8988T (cell line): ENCODE measurements around the gene AIMP1.
"Not testable (repeated sequence)": the region's sequence is repeated elsewhere in the genome, so short reads cannot be mapped to it uniquely, and the experiment has no call there.

Source experiments
- DNase-seq: peaks from one replicate; pipeline ENCODE4 v3.0.0; 2011

Gene AIMP1

DNA sequence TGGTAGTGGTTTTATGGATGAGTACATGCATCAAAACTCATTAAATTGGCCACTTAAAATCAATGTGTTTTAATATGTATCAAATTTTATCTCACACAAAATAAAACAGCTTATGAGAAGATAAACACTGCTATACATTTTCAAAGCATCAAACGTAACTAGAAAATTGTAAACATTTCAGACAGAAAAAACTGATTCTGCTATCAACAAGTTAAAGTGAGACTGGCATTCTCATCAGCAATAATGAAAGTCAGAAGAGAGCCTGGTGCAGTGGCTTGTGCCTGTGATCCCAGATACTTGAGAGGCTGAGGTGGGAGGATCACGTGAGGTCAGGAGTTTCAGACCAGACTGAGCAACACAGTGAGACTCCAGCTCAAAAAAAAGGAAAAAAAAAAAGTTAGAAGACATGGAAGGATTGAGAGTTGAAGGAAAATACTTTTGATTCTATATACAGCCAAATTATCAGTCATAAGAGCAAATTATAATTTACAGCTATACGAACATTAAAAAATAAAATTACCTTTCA, 3.3 kb upstream of the AIMP1 start:
- DNase-seq = no peak

GRCh38 chr4:106314960-106315359, 1.4 kb upstream of the AIMP1 start:
- no peak for DNase-seq

DNA sequence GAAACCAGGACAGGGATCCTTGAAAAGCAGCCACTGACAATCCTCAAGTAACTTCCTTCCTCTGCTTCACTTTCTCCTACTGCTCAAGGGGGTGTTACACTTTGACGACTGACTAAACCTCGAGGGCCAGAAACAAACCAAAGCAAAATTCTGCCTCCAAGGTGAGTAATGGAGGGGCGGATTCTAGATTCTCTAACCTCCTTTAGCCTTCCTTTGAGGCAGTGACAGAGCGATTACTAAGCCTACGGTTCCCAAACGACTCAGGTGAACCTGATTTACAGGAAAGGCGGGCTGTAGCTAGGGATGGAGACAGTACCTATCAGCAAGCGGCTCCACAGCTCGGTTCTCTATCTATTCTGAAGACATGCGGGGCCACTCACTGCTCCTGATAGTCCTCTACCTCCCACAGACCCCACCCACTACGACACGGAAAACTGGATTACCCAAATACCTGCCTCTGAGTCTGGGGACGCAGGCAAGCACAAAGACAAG, 828 bp upstream of the AIMP1 start:
- no peak for DNase-seq

GRCh38 chr4:106316773-106317409, 541 bp downstream of the AIMP1 start:
- no peak for DNase-seq

DNA sequence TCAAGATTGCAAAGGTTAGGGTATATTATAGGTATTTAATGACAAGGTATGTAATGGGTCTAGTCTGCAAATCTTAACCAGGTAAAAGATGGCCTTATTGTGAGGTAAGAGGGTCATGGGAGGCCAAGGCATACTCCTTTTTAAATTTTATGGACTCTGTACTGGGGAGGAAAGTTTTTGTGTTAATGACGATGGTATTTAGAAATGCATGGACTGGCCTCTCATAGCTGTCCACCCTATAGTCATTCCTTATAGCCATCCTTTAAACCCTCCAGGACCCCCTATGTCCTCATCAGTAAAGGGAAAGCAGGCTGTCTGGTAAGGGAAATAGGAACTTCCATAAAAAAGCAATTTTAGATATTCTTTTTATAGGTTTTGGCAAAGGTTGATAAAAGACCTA, 1.5 kb downstream of the AIMP1 start:
- DNase-seq = no peak

GRCh38 chr4:106318511-106318910, 2.2 kb downstream of the AIMP1 start:
- DNase-seq = no peak

DNA sequence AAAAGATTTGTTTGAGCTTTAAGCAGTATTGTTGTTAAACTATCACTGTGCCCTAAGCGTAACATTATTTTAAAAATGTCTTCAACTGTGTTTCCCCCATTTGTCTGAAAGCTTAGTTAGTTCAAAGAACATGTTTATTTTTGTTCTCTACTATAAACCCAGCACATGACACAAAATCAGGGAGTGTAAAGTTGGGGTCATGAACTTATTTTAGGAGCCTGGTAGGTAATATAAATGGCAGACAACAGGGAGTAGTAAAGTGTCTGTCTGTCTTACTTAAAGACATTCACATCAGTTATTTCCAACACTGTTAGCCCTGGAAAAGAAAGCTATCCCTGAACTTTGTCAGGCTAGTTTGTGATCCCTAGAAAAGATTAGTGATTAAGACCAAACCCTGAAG, 3.9 kb downstream of the AIMP1 start:
- no peak for DNase-seq

GRCh38 chr4:106321168-106321567, 4.8 kb downstream of the AIMP1 start:
- not testable (repeated sequence) for DNase-seq

DNA sequence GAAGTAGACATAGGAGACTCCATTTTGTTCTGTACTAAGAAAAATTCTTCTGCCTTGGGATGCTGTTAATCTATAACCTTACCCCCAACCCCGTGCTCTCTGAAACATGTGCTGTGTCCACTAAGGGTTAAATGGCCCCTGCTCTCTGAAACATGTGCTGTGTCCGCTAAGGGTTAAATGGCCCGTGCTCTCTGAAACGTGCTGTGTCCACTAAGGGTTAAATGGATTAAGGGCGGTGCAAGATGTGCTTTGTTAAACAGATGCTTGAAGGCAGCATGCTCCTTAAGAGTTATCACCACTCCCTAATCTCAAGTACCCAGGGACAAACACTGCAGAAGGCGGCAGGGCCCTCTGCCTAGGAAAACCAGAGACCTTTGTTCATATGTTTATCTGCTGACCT, 5.5 kb downstream of the AIMP1 start:
- DNase-seq = not testable (repeated sequence)

GRCh38 chr4:106323119-106323518, 6.8 kb downstream of the AIMP1 start:
- DNase-seq = no peak

DNA sequence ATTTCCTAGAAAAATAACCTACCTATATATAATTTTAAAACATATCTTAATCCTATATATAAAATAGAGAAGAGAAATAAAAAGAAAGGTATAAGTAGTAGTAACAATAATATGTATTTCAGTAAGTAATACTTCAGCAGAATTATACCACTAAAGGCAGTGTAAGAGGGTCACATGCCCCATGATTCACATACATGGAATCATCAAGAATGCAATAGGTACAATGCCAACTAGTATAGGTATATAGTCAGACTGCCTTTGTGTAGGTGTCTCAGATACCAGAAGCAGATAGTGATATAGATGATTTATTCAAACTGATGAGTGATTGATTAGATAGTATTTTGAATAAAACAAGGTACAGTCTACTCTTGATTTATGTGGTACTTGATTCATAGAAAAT, 9.4 kb downstream of the AIMP1 start:
- no peak for DNase-seq

- no peak for DNase-seq
Measured at GRCh38 chr4:106329041-106329618, 12.8 kb downstream of the AIMP1 start.

DNA sequence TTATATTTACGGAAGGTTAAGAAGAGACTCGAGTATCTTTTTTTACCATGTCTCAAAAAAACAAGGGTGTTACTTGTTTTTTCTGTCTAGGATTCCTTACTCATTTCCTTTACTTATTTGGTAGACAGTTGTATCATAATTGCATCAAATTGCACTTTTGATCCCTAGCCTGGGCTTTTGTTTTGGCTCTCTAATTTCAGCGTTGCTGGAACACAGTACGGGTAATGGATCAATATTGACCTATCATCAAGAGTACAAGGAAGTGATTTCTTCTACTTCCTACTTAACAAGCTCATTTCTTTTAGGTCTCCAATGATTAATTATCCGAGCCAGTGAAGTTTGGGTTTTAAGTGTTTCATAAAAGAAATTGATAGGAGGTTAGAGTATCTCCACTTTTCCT, 16.8 kb downstream of the AIMP1 start:
- DNase-seq = no peak

- no peak for DNase-seq
Measured at GRCh38 chr4:106334741-106335470, 18.6 kb downstream of the AIMP1 start.

DNA sequence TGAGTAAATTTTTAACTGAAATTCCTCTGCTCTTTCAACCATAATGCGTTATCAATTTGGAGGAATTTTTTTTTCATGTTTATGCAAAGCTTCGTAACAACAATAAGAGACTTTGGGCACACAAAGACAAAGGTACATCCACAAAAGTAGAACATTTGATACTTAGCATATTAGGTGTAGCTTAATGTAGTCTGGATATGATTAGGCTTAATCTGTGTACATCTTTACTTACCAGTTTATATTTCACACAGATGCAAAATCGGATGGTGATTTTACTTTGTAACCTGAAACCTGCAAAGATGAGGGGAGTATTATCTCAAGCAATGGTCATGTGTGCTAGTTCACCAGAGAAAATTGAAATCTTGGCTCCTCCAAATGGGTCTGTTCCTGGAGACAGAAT, 20.3 kb downstream of the AIMP1 start:
- DNase-seq = no peak

GRCh38 chr4:106337916-106338315, 21.6 kb downstream of the AIMP1 start:
- DNase-seq = no peak

GRCh38 chr4:106338671-106339070, 22.3 kb downstream of the AIMP1 start:
- DNase-seq = no peak

DNA sequence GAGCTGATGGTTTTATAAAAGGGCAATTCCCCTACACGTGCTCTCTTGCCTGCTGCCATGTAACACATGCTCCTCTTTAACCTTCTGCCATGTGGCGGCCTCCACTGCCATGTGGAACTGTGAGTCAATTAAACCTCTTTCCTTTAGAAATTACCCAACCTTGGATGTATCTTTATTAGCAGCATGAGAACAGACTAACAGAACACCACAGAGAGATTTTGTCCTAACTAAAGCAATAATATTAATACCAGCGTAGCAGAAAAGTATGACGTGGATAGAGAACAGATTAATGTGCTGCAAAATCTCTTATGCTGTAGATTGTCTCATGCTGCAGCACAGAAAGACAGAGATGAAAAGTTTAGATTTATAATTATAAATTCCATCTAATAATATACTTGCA, 23.1 kb downstream of the AIMP1 start:
- no peak for DNase-seq

GRCh38 chr4:106340774-106341173, 24.4 kb downstream of the AIMP1 start:
- no peak for DNase-seq

DNA sequence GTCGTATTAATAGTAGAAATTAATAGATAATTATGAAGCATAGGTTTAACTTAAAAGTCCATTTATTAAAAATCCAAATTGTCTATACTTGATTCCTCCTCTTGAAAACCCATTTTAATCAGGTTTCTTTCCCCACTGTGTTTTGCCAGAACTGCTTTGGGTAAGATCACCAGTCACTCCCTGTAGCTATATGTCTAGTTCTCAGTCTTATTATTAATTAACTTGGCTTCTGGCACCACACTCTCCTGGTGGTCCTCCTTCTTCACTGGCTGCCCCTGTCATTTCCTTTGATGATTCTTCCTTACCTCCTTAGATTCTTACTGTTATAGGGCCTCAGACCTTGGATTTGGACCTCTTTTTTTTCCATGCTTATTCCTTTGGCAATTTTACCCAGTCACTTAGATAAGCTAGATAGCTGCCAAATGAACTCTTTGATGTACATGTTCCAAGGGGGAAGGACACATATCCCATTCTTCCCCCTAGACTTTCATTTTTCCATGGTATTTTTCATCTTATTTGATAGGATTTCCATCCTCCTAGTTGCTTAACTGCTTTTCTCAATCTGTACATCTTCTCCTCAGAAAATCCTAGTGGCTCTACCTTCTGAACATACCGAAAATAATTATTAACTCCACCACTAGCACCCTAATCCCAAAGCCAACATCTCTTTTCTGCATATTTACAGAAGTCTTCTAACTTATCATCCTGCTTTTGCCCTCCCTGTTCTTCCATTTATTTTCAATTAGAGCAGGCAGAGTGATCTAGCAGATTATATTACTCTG, 27.7 kb downstream of the AIMP1 start:
- DNase-seq = no peak

GRCh38 chr4:106344647-106344970, 28.3 kb downstream of the AIMP1 start:
- no peak for DNase-seq

DNA sequence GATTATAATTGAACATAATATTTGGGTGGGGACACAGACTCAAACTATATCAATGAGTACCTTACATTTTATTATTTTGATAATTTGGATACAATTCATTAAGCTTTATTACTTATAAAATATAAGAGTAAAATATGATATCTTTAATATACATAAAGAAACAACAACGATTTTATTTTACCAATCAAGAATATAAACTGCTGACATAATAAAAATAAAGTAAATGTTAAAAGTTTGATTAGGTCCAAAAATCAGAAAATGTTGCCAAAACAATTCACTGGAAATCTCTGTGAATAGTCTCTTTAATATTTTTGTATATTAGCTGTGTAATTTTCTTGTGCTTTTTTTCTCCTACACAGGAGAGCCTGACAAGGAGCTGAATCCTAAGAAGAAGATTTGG, 30.8 kb downstream of the AIMP1 start:
- DNase-seq = no peak

- DNase-seq = no peak
Measured at GRCh38 chr4:106351016-106351415, 34.7 kb downstream of the AIMP1 start.
